Loucy (cell line): ENCODE measurements around the gene SLC25A13.

Experiments
- H2AFZ ChIP-seq: fragments of 200-600 bp; sonication (generic); 2 replicates; pipeline ENCODE4 v1.6.0; 2016; ENCODE audit warnings: antibody characterized with exemption, mild to moderate bottlenecking, low read length, moderate library complexity
- H3F3A ChIP-seq: fragments of 200-600 bp; 2 replicates; pipeline ENCODE4 v1.6.0; 2016; ENCODE audit warnings: antibody characterized with exemption, low read depth, mild to moderate bottlenecking
- H3K27me3 ChIP-seq: fragments of 200-600 bp; sonication (generic); 2 replicates; pipeline ENCODE4 v1.6.1; 2014; ENCODE audit warnings: low read length, mild to moderate bottlenecking; ENCODE audit not compliant: insufficient read depth, poor library complexity, severe bottlenecking
- H3K36me3 ChIP-seq: fragments of 200-600 bp; sonication (generic); 2 replicates; pipeline ENCODE4 v1.6.1; 2016; ENCODE audit warnings: low read length; ENCODE audit not compliant: insufficient read depth
- H3K4me1 ChIP-seq: fragments of 200-600 bp; sonication (generic); 2 replicates; pipeline ENCODE4 v1.5.1; 2014; ENCODE audit warnings: low read length, mild to moderate bottlenecking; ENCODE audit not compliant: insufficient read depth, poor library complexity, severe bottlenecking
- H3K4me2 ChIP-seq: fragments of 200-600 bp; sonication (generic); 2 replicates; pipeline ENCODE4 v1.6.0; 2014; ENCODE audit warnings: antibody characterized with exemption, low read length, low read depth, mild to moderate bottlenecking; ENCODE audit not compliant: poor library complexity, severe bottlenecking
- H3K4me3 ChIP-seq: fragments of 200-600 bp; sonication (generic); 2 replicates; pipeline ENCODE4 v1.5.1; 2014; ENCODE audit warnings: low read length, mild to moderate bottlenecking, mixed read lengths; ENCODE audit not compliant: poor library complexity, severe bottlenecking
- H3K79me2 ChIP-seq: fragments of 200-600 bp; sonication (generic); 2 replicates; pipeline ENCODE4 v1.6.1; 2014; ENCODE audit warnings: low read length; ENCODE audit not compliant: insufficient read depth
- H3K9ac ChIP-seq: fragments of 200-600 bp; sonication (generic); 2 replicates; pipeline ENCODE4 v1.6.0; 2014; ENCODE audit warnings: mild to moderate bottlenecking, low read depth, low read length, moderate library complexity; ENCODE audit not compliant: poor library complexity, severe bottlenecking
- H3K9me2 ChIP-seq: fragments of 200-600 bp; sonication (generic); replicated peaks from 2 replicates; pipeline ENCODE4 v1.6.1; 2016; ENCODE audit warnings: low read depth, low read length, mixed read lengths
- H3K9me3 ChIP-seq: fragments of 200-600 bp; sonication (generic); 2 replicates; pipeline ENCODE4 v1.6.1; 2014; ENCODE audit warnings: mild to moderate bottlenecking, antibody characterized with exemption, low read length, low read depth; ENCODE audit not compliant: insufficient read depth
- H4K20me1 ChIP-seq: fragments of 200-600 bp; sonication (generic); 2 replicates; pipeline ENCODE4 v1.6.0; 2014; ENCODE audit warnings: antibody characterized with exemption, low read length, mild to moderate bottlenecking; ENCODE audit not compliant: insufficient read depth, poor library complexity, severe bottlenecking
- CTCF ChIP-seq: fragments of 200-600 bp; sonication (generic); conservative IDR thresholded peaks from 2 replicates; pipeline ENCODE4 v1.5.1; 2014; ENCODE audit warnings: mild to moderate bottlenecking, antibody characterized with exemption, low read length
- EZH2phosphoT487 ChIP-seq: fragments of 200-600 bp; IDR thresholded peaks from 2 replicates; pipeline ENCODE4 v1.6.1; 2018; ENCODE audit warnings: antibody characterized with exemption, mild to moderate bottlenecking, moderate library complexity, borderline replicate concordance

The SLC25A13 gene

GRCh38 chr7:96136600-96137239 is 185.2 kb downstream of the SLC25A13 start:
- TF ChIP-seq CTCF (no peak), EZH2phosphoT487 (no peak)
- Histone ChIP-seq H3K79me2 (no peaks in the 10 kb centered on the region), H3K9me2 (no peaks in the 10 kb centered on the region), H3K36me3 (peaks cover 6% of the 10 kb centered on the region; the same call in 1 of the 2 replicates), H3F3A (no peaks in the 10 kb centered on the region), H4K20me1 (no peaks in the 10 kb centered on the region), H3K4me2 (no peak overlapping the region), H3K4me3 (no peak overlapping the region), H3K9me3 (no peaks in the 10 kb centered on the region), H3K9ac (no peak overlapping the region), H2AFZ (no peak overlapping the region), H3K4me1 (no peaks in the 10 kb centered on the region), H3K27me3 (no peaks in the 10 kb centered on the region)

- H3K4me1 ChIP-seq = no peaks in the 10 kb centered on the region
- no peaks in the 10 kb centered on the region for H3K27me3 ChIP-seq
- no peak overlapping the region for H2AFZ ChIP-seq
- no peak overlapping the region for H3K4me2 ChIP-seq
- H3K9me2 ChIP-seq = no peaks in the 10 kb centered on the region
- H3K4me3 ChIP-seq = no peak overlapping the region
- H3K36me3 ChIP-seq = peaks cover 8% of the 10 kb centered on the region; the same call in 1 of the 2 replicates
- H3K9me3 ChIP-seq = no peaks in the 10 kb centered on the region
- no peaks in the 10 kb centered on the region for H3K79me2 ChIP-seq
- H3F3A ChIP-seq = no peaks in the 10 kb centered on the region
- H4K20me1 ChIP-seq = no peaks in the 10 kb centered on the region
- H3K9ac ChIP-seq = no peak overlapping the region
- TF ChIP-seq EZH2phosphoT487 = no peak
- no peak for TF ChIP-seq CTCF
Observed at GRCh38 chr7:96135241-96135640, 186.7 kb downstream of the SLC25A13 start.

GRCh38 chr7:96131525-96131924 is 190.4 kb downstream of the SLC25A13 start:
- no peak overlapping the region for H3K4me2 ChIP-seq
- no peaks in the 10 kb centered on the region for H3K79me2 ChIP-seq
- no peaks in the 10 kb centered on the region for H3K9me2 ChIP-seq
- H2AFZ ChIP-seq = no peak overlapping the region
- H3K36me3 ChIP-seq = peaks cover 8% of the 10 kb centered on the region; the same call in 1 of the 2 replicates
- no peaks in the 10 kb centered on the region for H3K27me3 ChIP-seq
- no peaks in the 10 kb centered on the region for H3F3A ChIP-seq
- no peaks in the 10 kb centered on the region for H3K9me3 ChIP-seq
- H3K4me1 ChIP-seq = no peaks in the 10 kb centered on the region
- no peaks in the 10 kb centered on the region for H4K20me1 ChIP-seq
- peak; percentile 40 for TF ChIP-seq CTCF
- no peak for TF ChIP-seq EZH2phosphoT487
- no peak overlapping the region for H3K9ac ChIP-seq
- H3K4me3 ChIP-seq = no peak overlapping the region
